Kidney (tissue), 14 donors: ENCODE measurements around the gene LSM14B. TPM values are rescaled to one million over a fixed set of nuclear protein-coding genes. Genes with fewer than 3 reads are reported as not detected.
A peak's percentile ranks its signal among the peaks of the same experiment; 100 is the strongest.

ENCODE experiments used
- DNase-seq, 5 donors: peaks; one replicate each; pipeline ENCODE4 v3.0.0-alpha.2; 2013 to 2020
- FAIRE-seq: peaks from 2 replicates; lab custom pipeline; 2012; peaks lifted over from hg19 to GRCh38; lab: Jason Lieb, UNC
- H3K27ac ChIP-seq, 2 donors: one replicate each; pipeline ENCODE4 v1.7.0; 2013; ENCODE audit warnings: low read depth in 2 of 2, low read length in 2 of 2, inconsistent platforms in 1 of 2
- H3K27me3 ChIP-seq: one replicate; pipeline ENCODE4 v1.7.1; 2013; ENCODE audit warnings: low read length, inconsistent platforms; ENCODE audit not compliant: control insufficient read depth, insufficient read depth
- H3K36me3 ChIP-seq, 3 donors: one replicate each; pipeline versions ENCODE4 v1.7.0 to v1.7.1; 2013; ENCODE audit warnings: low read length in 3 of 3, control low read depth in 1 of 3, inconsistent platforms in 1 of 3; ENCODE audit not compliant: insufficient read depth in 3 of 3, control insufficient read depth in 2 of 3
- H3K4me1 ChIP-seq, 3 donors: one replicate each; pipeline versions ENCODE4 v1.7.0 to v1.7.1; 2013; ENCODE audit warnings: low read length in 3 of 3, inconsistent platforms in 1 of 3, low read depth in 1 of 3; ENCODE audit not compliant: control insufficient read depth in 2 of 3, insufficient read depth in 2 of 3
- H3K4me3 ChIP-seq, 3 donors: one replicate each; pipeline versions ENCODE4 v1.7.0 to v1.8.1; 2013; ENCODE audit warnings: low read length in 3 of 3, control low read depth in 1 of 3, inconsistent platforms in 1 of 3
- H3K9ac ChIP-seq, 3 donors: one replicate each; pipeline versions ENCODE4 v1.7.0 to v1.7.1; 2013; ENCODE audit warnings: low read length in 3 of 3, control low read depth in 1 of 3, inconsistent platforms in 1 of 3
- H3K9me3 ChIP-seq, 3 donors: one replicate each; pipeline versions ENCODE4 v1.7.0 to v1.7.1; 2013; ENCODE audit warnings: low read length in 3 of 3, control low read depth in 1 of 3, inconsistent platforms in 1 of 3; ENCODE audit not compliant: control insufficient read depth in 2 of 3, insufficient read depth in 1 of 3
- intact Hi-C: fragments of 100-400 bp; cut with DNase I; formaldehyde crosslinking; loops from one replicate; pipeline ENCODE4 v1.11.1; 2022
- polyA plus RNA-seq: library from polyadenylated mRNA; stranded (reverse); fragments of 350-450 nt; fragmentation: Illumina TruSeq; extraction: RNeasy Lipid Tissue Mini Kit (QIAGEN cat#74804); gene quantifications from one replicate; pipeline ENCODE4 v1.2.3, GENCODE V29; 2014; ENCODE audit warnings: low read depth, low replicate concordance; ENCODE audit not compliant: insufficient read depth
- total RNA-seq: library from RNA; stranded (reverse); fragmentation: NEBNext Ultra II Directional; extraction: Animal tissue kit (Norgen Biotek cat#: 25700); gene quantifications from one replicate; pipeline ENCODE4 v1.2.1, GENCODE V29; 2021
- TF ChIP-seq, protein P1 (sequence below): IDR thresholded peaks from 3 replicates; pipeline ENCODE4 v1.5.1; 2012; ENCODE audit warnings: mild to moderate bottlenecking, moderate library complexity, borderline replicate concordance; ENCODE audit not compliant: insufficient read depth; ENCODE audit errors: extremely low read depth
- donor health status: control.
- donor health status: control.
- donor health status: control.
- donor health status: control.
- donor health status: control.
- donor health status: DM: yes; HTN: yes; CAD: no.
- donor health status: Normal renal cell carcinoma (clear cell type).

The LSM14B gene
- total and polyA plus RNA-seq, 2 donors from 2014 or later: 18.0 to 31.6 TPM

DNA sequence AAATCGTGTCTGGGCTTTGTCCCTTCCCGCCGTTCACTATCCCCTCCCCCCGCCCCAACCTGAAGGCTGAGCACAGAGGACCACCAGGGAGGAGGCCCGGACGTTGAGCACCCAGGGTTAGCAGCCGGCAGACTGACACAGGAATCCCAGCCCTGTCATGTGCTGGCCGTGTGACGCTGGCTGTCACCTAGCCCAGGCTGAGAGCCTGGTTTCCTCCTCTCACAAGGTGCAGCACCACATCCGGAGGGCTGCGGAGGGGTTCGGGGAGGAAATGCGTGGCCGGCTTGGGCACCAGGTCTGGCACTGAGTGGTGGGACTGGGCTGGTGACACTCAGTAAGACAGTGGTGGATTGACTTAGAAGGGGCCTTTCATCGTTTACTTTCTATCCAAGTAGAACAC lies 4.6 kb upstream of the LSM14B start:
- H3K9ac ChIP-seq: no peak overlapping the region
- peaks cover 0 to 4% (median 0%) of the 10 kb centered on the region in 3 donors for H3K9me3 ChIP-seq
- no peak overlapping the region for H3K27ac ChIP-seq
- H3K4me3 ChIP-seq: no peak overlapping the region
- no peaks in the 10 kb centered on the region for H3K36me3 ChIP-seq
- intact Hi-C loops: no loop called here
- DNase-seq: peak in 1 of 5 donors; percentile 84
- peaks cover 0 to 11% (median 10%) of the 10 kb centered on the region in 3 donors for H3K4me1 ChIP-seq
- FAIRE-seq: no peak
- TF ChIP-seq, protein P1, sequence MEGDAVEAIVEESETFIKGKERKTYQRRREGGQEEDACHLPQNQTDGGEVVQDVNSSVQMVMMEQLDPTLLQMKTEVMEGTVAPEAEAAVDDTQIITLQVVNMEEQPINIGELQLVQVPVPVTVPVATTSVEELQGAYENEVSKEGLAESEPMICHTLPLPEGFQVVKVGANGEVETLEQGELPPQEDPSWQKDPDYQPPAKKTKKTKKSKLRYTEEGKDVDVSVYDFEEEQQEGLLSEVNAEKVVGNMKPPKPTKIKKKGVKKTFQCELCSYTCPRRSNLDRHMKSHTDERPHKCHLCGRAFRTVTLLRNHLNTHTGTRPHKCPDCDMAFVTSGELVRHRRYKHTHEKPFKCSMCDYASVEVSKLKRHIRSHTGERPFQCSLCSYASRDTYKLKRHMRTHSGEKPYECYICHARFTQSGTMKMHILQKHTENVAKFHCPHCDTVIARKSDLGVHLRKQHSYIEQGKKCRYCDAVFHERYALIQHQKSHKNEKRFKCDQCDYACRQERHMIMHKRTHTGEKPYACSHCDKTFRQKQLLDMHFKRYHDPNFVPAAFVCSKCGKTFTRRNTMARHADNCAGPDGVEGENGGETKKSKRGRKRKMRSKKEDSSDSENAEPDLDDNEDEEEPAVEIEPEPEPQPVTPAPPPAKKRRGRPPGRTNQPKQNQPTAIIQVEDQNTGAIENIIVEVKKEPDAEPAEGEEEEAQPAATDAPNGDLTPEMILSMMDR: no peak
- no peaks in the 10 kb centered on the region for H3K27me3 ChIP-seq

DNA sequence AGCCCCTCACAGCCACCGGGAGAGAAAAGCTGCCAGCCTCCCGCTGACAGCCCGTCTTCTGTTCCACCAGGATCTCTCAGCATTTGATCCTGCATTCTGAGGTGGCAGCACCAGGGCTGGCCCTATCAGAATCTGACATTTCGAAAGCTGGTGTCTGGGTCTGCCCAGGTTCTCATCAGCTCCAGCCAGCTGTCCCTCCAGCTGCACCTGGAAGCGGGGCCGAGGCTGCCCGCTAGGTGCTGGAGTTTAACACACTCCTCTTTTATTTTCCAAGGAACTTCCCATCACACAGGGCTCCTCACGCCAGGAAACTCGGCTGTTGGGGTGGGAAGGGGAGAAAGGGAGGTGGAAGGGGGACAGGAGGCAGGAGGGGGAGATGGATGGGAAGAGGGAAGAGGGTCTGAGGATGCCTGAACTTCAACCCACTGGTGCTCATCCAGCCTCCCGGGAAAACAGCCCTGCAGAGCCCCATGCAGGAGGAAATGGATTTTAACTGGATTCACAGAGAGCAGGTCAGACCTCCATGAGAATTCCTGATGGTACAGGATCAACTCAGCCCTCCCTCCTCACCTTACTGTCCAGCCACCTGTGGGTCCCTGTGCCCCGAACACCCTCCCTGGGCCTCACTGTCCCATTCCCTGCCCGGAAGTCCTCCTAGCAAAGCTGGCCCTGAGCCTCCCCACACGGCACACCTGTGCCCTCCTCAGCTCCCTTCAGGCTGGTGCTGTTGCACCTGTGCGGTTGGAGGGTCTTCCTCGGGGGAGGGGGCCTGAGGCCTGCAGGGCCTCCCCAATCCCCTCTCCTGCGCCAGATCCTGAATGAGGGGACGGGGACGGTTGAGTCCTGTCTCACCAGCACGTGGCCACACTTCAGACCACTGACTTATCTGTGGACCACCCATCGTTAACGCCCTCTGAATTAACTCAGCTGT lies 3.9 kb upstream of the LSM14B start:
- H3K27me3 ChIP-seq: no peaks in the 10 kb centered on the region
- no peak overlapping the region for H3K4me3 ChIP-seq
- H3K9me3 ChIP-seq: no peaks in the 10 kb centered on the region
- intact Hi-C loops: no loop called here
- DNase-seq (no peak), FAIRE-seq (no peak)
- H3K27ac ChIP-seq: no peak overlapping the region
- TF ChIP-seq, protein P1: no peak
- no peak overlapping the region for H3K9ac ChIP-seq
- no peaks in the 10 kb centered on the region for H3K36me3 ChIP-seq
- H3K4me1 ChIP-seq: peaks cover 0 to 14% (median 10%) of the 10 kb centered on the region in 3 donors

DNA sequence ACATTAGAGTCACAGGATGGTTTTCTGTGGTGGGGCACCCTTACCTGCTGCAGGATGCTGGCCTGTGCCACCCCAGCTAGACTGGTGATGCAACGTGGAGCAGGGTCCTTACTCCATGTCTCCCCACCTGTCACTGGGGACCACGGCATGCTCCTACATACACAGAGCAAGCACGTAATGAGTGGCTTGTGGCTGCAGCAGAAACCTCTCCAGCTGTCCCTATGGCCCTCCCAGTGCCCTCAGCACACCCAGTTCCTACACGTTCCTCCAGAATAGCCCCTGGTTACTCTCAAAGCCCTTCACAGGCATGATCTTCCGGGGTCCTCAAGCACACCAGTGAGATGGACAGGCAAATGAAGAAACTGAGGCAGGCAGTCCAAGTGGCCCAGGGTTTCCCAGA lies 3.2 kb upstream of the LSM14B start:
- DNase-seq (no peak), FAIRE-seq (no peak)
- Histone ChIP-seq H3K4me3 (no peak overlapping the region), H3K9ac (no peak overlapping the region), H3K27ac (peak overlapping the region in 1 of 2 donors; percentile 73), H3K4me1 (peaks cover 0 to 21% (median 10%) of the 10 kb centered on the region in 3 donors), H3K36me3 (no peaks in the 10 kb centered on the region), H3K27me3 (no peaks in the 10 kb centered on the region), H3K9me3 (no peaks in the 10 kb centered on the region)
- intact Hi-C loops: no loop called here
- TF ChIP-seq, protein P1: no peak
